K562 (cell line): ENCODE results near the gene FCAMR. TPM values are rescaled to one million over a fixed set of nuclear protein-coding genes. Genes with fewer than 3 reads are reported as not detected.

Experiments
- ATAC-seq: fragments of 200-7000 bp; cut with Tn5 transposase; 3 replicates; pipeline ENCODE4 v1.9.1; 2020; ENCODE audit warnings: moderate library complexity
- BruUV-seq: library from RNA; stranded (reverse); fragments of 400-500 nt; replicated peaks from 2 replicates; lab custom pipeline; 2021; lab: Mats Ljungman, UMichigan
- CTCF ChIA-PET: fragments of 300-600 bp; formaldehyde crosslinking; extraction: SDS; loops from one replicate; lab custom pipeline; 2021; ENCODE audit warnings: low intra/inter-chr PET ratio; lab: Yijun Ruan, JAX
- POLR2A ChIA-PET: fragments of 300-600, 350-650 bp; sonication (Branson Sonifier 250); formaldehyde crosslinking; extraction: SDS; loops from one replicate; lab custom pipeline; 2021; ENCODE audit warnings: antibody characterized with exemption, inconsistent platforms; lab: Yijun Ruan, JAX
- DNase-seq, 4 experiments: peaks; one replicate each; pipeline versions ENCODE4 v3.0.0 to v3.0.0-alpha.2; 2011 to 2018; ENCODE audit warnings: low spot score in 3 of 4, mixed read lengths in 3 of 4; ENCODE audit errors: extremely low read depth in 1 of 4
- FAIRE-seq: peaks from 2 replicates; lab custom pipeline; 2011; peaks lifted over from hg19 to GRCh38; lab: Jason Lieb, UNC
- H2AFZ ChIP-seq: 2 replicates; pipeline ENCODE4 v1.6.0; 2011; ENCODE audit warnings: low read depth, low read length, control low read depth, inconsistent platforms
- H3K27ac ChIP-seq: fragments of 200-600 bp; 3 replicates; pipeline ENCODE4 v1.8.0; 2011; ENCODE audit warnings: low read depth, mild to moderate bottlenecking, control low read depth, inconsistent platforms, low read length, moderate library complexity, mixed read lengths; ENCODE audit errors: extremely low read depth
- H3K27me3 ChIP-seq, 2 experiments: fragments of 300-600 bp in 1 of 2; 2 replicates in 1 of 2; 3 replicates in 1 of 2; pipeline versions ENCODE4 v1.6.0 to v1.8.0; 2011; ENCODE audit warnings: inconsistent platforms in 2 of 2, low read length in 2 of 2, mild to moderate bottlenecking in 1 of 2, mixed read lengths in 1 of 2, moderate library complexity in 1 of 2; ENCODE audit not compliant: control insufficient read depth in 2 of 2, insufficient read depth in 2 of 2
- H3K36me3 ChIP-seq: fragments of 300-600 bp; 3 replicates; pipeline ENCODE4 v1.8.0; 2011; ENCODE audit warnings: mild to moderate bottlenecking, low read length, inconsistent platforms; ENCODE audit not compliant: control insufficient read depth, insufficient read depth
- H3K4me1 ChIP-seq, 2 experiments: fragments of 200-600 bp in 1 of 2; replicated peaks in 1 of 2; 2 replicates in 1 of 2; 3 replicates in 1 of 2; pipeline versions ENCODE4 v1.5.1 to v1.8.0; 2011; ENCODE audit warnings: inconsistent platforms in 2 of 2, low read length in 2 of 2, mild to moderate bottlenecking in 1 of 2, mixed read lengths in 1 of 2, moderate library complexity in 1 of 2; ENCODE audit not compliant: control insufficient read depth in 2 of 2, insufficient read depth in 2 of 2
- H3K4me2 ChIP-seq: 2 replicates; pipeline ENCODE4 v1.6.1; 2011; ENCODE audit warnings: low read length, control low read depth, inconsistent platforms, mixed read lengths; ENCODE audit not compliant: insufficient read depth
- H3K4me3 ChIP-seq: fragments of 200-600 bp; sonication (generic), shearing (Covaris generic); 2 replicates; pipeline ENCODE4 v1.5.1; 2016; ENCODE audit warnings: control low read depth, inconsistent platforms
- H3K79me2 ChIP-seq: fragments of 200-600 bp; 3 replicates; pipeline ENCODE4 v1.8.0; 2011; ENCODE audit warnings: low read length, inconsistent platforms; ENCODE audit not compliant: control insufficient read depth, insufficient read depth
- H3K9ac ChIP-seq, 2 experiments: 2 replicates each; pipeline versions ENCODE4 v1.6.0 to v1.6.1; 2011; ENCODE audit warnings: low read depth in 2 of 2, low read length in 2 of 2, control low read depth in 1 of 2, inconsistent platforms in 1 of 2, mild to moderate bottlenecking in 1 of 2, mixed read lengths in 1 of 2; ENCODE audit not compliant: insufficient read depth in 1 of 2
- H3K9me1 ChIP-seq: one replicate; pipeline ENCODE4 v1.6.0; 2011; ENCODE audit warnings: inconsistent platforms, mild to moderate bottlenecking, low read length, moderate library complexity; ENCODE audit not compliant: control insufficient read depth, insufficient read depth
- H3K9me3 ChIP-seq: replicated peaks from 2 replicates; pipeline ENCODE4 v1.5.1; 2011; ENCODE audit warnings: low read depth, low read length, inconsistent platforms; ENCODE audit not compliant: control insufficient read depth, insufficient read depth
- H4K20me1 ChIP-seq: replicated peaks from 2 replicates; pipeline ENCODE4 v1.6.1; 2011; ENCODE audit warnings: low read length, inconsistent platforms, mixed read lengths; ENCODE audit not compliant: control insufficient read depth, insufficient read depth
- CHCHD3 ChIP-seq: fragments of 250-450 bp; sonication (Bioruptor Pico); IDR thresholded peaks from 2 replicates; pipeline ENCODE4 v2.1.2; 2022; ENCODE audit warnings: mild to moderate bottlenecking
- ERF ChIP-seq: fragments of 450-650 bp; formaldehyde crosslinking; IDR thresholded peaks from 2 replicates; pipeline ENCODE4 v1.4.0; 2020; ENCODE audit warnings: mild to moderate bottlenecking, mixed read lengths
- HDAC3 ChIP-seq: fragments of 450-650 bp; IDR thresholded peaks from 2 replicates; pipeline ENCODE4 v1.6.1; 2018; ENCODE audit warnings: borderline replicate concordance, mild to moderate bottlenecking, moderate library complexity; ENCODE audit not compliant: partially characterized antibody
- PTBP1 ChIP-seq: fragments of 200-400 bp; formaldehyde crosslinking; IDR thresholded peaks from 2 replicates; pipeline ENCODE4 v1.6.1; 2017; ENCODE audit warnings: low read depth, low read length
- ZNF584 ChIP-seq: fragments of 200-800 bp; sonication (Bioruptor generic); IDR thresholded peaks from 2 replicates; pipeline ENCODE4 v1.6.1; 2016; ENCODE audit warnings: low read depth, mild to moderate bottlenecking, missing genetic modification characterization, missing compliant biosample characterization
- WGBS: fragments of 100-300 bp; shearing (Covaris generic); methylation state at CpG from one replicate; pipeline ENCODE4 v1.1.6; 2016; ENCODE audit warnings: low coverage, mixed read lengths; ENCODE audit not compliant: insufficient coverage; ENCODE audit errors: missing lambda C conversion rate; 5-methylcytosine and 5-hydroxymethylcytosine counted together
- in situ Hi-C: fragments of 300-500 bp; cut with MboI; formaldehyde crosslinking; loops from 4 replicates; pipeline ENCODE4 v1.15.0; 2018; ENCODE audit warnings: inconsistent platforms, mixed read lengths
- intact Hi-C: fragments of 100-400 bp; cut with micrococcal nuclease; formaldehyde crosslinking; loops from 2 replicates; pipeline ENCODE4 v1.14.2; 2022
- polyA plus RNA-seq, 8 experiments: library from polyadenylated mRNA; depleted of rRNA in 4 of 8; stranded (reverse) in 5 of 8; unstranded in 3 of 8; fragments of >200 nt; fragmentation: Nextera tagmentation in 2 of 8; fragmentation: Illumina TruSeq in 1 of 8; extraction: Ambion mirVana in 2 of 8; extraction: Trizol in 1 of 8; gene quantifications; 2 replicates each; pipeline versions ENCODE4 v1.2.1 to v1.2.3, GENCODE V29; 2011 to 2014; ENCODE audit warnings: inconsistent platforms in 1 of 8, missing spikeins in 1 of 8
- total RNA-seq, 7 experiments: library from RNA; depleted of rRNA in 6 of 7; stranded (reverse); fragments of >200 nt in 6 of 7; fragmentation: Illumina TruSeq in 2 of 7; extraction: Trizol in 2 of 7; gene quantifications; 2 replicates each; pipeline versions ENCODE4 v1.2.1 to v1.2.3, GENCODE V29; 2011 to 2021; ENCODE audit warnings: low replicate concordance in 1 of 7
- TF ChIP-seq, protein P1 (sequence below): fragments of 450-650 bp; conservative IDR thresholded peaks from 2 replicates; pipeline ENCODE4 v1.6.1; 2016; ENCODE audit warnings: missing genetic modification characterization, low read depth, mild to moderate bottlenecking, missing compliant biosample characterization, moderate library complexity
- TF ChIP-seq, protein P2 (sequence below): fragments of 450-650 bp; IDR thresholded peaks from 2 replicates; pipeline ENCODE4 v1.6.1; 2017; ENCODE audit warnings: antibody characterized with exemption

FCAMR gene
- total and polyA plus RNA-seq, 9 of the 15 experiments (the other 6 are each of a cell fraction or from before 2014, with no cell fraction given) = not detected

DNA sequence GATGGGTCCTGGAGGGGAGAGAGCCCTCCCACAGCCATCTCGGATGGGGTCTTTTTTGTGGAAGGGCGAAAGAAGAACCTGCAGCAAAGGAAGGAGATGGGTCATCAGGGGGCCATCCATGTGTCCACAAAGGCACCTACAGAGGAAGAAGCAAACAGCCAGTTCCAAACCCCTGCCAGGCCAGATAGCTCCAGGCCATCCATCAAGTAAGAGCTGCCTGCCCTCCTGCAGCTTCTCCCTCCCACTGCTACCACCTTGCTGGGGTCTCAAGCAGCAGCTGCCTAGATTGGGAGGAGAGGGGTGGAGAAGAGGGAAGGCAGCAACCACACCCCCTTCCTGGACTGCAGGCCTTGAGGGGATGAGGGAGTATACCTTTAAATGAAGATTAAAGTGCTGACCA, 4.5 kb downstream of the FCAMR start:
- H3K4me3 ChIP-seq = no peak overlapping the region
- H3K9ac ChIP-seq = no peak overlapping the region
- intact Hi-C loops (no loop called here), in situ Hi-C loops (no loop called here)
- FAIRE-seq (no peak), DNase-seq (no peak), ATAC-seq (no peak)
- no peaks in the 10 kb centered on the region for H3K9me1 ChIP-seq
- no TSS peak for BruUV-seq
- ChIA-PET POLR2A (interaction anchor here (1.0 kb wide), 1 partner anchor 16 kb away, joined by 4 read pairs; no protein-coding TSS in a partner anchor), CTCF (no interaction called here)
- TF ChIP-seq ZNF584 (CRISPR knock-in tag) = no peak
- TF ChIP-seq, protein P1, sequence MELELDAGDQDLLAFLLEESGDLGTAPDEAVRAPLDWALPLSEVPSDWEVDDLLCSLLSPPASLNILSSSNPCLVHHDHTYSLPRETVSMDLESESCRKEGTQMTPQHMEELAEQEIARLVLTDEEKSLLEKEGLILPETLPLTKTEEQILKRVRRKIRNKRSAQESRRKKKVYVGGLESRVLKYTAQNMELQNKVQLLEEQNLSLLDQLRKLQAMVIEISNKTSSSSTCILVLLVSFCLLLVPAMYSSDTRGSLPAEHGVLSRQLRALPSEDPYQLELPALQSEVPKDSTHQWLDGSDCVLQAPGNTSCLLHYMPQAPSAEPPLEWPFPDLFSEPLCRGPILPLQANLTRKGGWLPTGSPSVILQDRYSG (tag) = no peak
- TF ChIP-seq CHCHD3 (CRISPR knock-in tag) = no peak
- TF ChIP-seq, protein P2, sequence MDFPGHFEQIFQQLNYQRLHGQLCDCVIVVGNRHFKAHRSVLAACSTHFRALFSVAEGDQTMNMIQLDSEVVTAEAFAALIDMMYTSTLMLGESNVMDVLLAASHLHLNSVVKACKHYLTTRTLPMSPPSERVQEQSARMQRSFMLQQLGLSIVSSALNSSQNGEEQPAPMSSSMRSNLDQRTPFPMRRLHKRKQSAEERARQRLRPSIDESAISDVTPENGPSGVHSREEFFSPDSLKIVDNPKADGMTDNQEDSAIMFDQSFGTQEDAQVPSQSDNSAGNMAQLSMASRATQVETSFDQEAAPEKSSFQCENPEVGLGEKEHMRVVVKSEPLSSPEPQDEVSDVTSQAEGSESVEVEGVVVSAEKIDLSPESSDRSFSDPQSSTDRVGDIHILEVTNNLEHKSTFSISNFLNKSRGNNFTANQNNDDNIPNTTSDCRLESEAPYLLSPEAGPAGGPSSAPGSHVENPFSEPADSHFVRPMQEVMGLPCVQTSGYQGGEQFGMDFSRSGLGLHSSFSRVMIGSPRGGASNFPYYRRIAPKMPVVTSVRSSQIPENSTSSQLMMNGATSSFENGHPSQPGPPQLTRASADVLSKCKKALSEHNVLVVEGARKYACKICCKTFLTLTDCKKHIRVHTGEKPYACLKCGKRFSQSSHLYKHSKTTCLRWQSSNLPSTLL = no peak
- TF ChIP-seq PTBP1 = no peak
- no peak for TF ChIP-seq HDAC3
- no peak for TF ChIP-seq ERF (CRISPR knock-in tag)
- H3K27me3 ChIP-seq = peaks cover 12 to 15% of the 10 kb centered on the region in 2 experiments; a peak in 4 of 5 replicates
- 7% methylated on average over 2 of the region's 2 CpGs for WGBS
- H3K9me3 ChIP-seq = no peaks in the 10 kb centered on the region
- H3K4me1 ChIP-seq = peaks cover under 1% of the 10 kb centered on the region in 2 experiments; a peak in 3 of 5 replicates
- no peaks in the 10 kb centered on the region for H3K79me2 ChIP-seq
- H3K27ac ChIP-seq = no peak overlapping the region
- H3K4me2 ChIP-seq = no peak overlapping the region
- H2AFZ ChIP-seq = no peak overlapping the region
- H3K36me3 ChIP-seq = no peaks in the 10 kb centered on the region
- no peaks in the 10 kb centered on the region for H4K20me1 ChIP-seq
